Dedifferentiated amniotic fluid mesenchymal stem cell (primary cell): ENCODE data around the gene SLC38A8.

Experiments
- DNase-seq: peaks from one replicate; pipeline ENCODE4 v3.0.0-alpha.2; 2016; ENCODE audit errors: extremely low spot score

Gene SLC38A8

DNA sequence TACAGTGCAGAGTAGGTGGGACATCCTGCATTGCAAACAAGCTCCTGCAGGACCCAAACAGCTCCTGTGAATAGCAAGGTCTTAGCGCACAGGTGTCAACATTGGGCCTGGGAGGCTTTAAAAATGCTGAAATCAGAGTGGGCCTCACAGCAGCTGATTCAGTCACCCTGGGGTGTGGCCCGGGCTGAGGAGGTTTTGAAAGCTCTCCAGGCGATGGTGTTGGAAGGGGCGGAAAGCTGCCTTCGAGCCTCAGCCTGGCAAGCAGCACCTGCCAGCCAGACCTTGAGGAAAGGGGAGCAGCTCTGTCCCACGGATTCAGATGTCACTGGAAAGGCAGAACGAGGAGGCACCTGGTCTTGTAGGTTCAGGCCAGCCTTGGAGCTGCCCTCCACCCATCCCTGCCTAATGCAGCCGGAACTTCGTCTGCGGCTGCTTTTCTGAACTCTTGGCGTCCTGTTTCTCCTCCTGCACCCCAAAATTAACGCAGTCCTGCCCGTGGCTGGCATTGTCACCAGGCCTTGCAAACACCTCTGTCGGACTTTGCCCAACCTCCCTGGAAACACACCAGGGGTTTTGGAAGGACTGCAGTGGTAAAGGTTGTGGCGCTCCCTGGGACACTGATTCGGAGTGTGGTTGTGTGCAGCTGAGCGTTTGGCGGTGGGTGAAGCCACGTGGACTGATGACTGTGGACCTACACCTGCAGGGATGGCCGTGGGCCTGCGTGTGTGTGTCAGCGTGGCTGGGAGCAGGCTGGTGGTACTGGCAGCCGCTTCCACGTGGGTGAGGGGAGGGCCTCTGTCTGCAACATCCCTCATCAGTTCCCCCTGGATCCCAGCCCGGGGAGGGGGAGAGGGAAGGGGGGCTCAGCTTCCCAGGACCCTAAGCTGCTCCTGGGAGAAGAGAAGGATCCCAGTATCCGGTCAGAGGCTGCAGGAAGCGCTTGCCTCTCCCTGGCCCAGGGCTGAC, 71.1 kb downstream of the SLC38A8 start:
- no peak for DNase-seq

DNA sequence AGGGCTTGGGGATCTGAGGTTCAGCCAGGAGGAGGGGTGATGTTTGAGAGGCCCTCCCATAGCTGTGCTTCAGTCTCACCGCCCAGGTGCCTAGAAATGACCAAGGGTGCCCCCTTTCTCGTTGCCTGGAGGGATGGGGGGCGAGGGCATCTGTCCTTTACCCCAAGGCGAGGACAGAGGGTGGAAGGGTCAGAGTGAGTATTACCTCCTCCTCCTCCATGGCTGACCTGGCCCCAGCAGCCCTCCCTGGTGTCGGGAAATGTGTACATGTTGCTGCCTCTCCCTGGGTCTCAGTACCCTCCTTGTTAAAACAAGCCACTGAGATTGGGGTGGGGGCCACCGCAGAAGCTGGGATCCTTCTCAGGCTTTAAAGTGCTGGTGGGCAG, 72.2 kb downstream of the SLC38A8 start:
- no peak for DNase-seq

DNA sequence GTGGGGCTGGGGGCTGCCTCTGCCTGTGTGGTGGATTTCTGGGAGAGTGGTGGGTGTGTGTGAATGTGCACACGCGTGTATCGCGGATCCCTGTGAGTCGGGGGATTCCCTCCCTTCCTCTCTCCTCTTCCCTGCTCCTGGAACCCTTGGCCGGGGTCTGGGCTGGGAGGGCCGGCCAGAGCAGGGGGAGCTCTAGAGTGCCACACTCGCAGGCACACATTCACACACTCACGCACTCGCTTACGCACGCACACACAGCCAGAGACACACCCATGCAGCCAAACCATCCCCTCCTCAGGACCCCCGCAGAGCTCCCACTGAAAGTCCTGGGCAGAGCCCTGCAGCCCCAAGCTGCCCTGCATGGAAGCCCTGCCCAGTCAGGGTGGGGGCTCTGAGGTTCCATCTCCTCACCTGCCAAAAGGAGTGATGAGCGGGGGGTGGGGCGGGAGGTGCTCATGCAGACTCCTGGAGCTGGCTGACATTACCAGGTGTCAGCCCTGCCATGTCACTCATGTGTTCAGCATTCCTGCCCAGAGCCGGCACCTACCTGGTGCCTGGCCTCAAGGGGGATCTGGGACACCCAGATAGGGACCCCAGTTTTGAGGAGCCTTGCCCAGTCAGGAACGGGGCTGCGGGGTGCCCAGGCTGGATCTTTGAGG, 72.7 kb downstream of the SLC38A8 start:
- DNase-seq: no peak

DNA sequence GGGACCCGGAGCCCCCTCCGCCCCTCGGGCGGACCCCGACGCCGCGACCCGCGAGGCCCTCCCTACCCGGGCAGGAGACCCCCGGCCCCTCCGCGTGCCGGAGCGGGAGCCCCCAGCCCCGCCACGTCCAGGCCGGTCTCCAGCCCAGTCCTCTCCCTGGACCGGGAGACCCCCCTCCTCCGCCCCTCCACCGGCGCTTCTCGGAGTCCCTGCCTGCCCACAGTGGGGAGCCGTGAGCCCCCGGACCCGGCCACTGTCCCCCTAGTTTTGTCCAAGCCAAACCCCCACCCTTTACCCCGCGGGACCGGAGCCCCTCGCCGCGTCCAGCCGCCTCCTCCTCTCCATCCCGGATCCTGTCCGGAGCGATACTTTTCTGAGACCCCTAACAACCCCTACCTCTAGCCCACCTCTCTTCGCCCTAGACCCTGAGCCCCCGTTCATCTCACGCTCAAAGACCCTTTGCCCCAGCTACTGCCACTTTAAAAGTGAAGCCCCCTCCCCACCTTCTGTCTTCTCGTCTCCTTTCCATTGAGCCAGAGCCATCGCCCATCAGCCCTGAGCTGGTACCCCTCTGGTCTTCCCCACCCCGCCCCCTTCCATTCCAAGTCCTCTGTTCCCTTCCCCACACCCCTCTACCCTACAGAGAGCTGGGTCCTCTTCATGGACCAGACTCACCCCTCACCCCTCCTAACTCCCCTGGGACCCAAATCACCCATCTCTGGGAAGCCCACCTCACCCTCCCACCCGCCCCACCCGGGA, 73.5 kb downstream of the SLC38A8 start:
- DNase-seq: no peak

DNA sequence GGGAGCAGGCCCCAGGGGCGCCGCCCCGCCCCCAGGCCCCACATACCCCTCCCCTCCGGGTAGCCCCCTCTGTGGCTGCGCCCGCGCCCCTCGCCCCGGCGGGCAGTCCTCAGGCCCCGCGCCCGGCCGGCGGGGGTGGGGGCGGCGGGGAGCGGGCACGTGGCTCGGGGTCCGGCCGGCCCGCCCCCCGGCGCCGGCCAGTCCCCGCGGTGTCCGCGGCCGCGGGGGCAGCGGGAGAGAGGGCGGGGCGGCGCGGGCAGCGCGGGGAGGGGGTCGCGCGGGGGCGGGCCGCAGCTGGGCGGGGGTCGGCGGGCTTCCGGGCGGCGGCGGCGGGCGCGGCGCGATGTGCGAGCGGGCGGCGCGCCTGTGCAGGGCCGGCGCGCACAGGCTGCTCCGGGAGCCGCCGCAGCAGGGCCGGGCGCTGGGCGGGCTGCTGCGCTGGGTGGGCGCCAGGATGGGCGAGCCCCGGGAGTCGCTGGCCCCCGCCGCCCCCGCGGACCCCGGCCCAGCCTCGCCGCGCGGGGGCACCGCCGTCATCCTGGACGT, 74.2 kb downstream of the SLC38A8 start:
- DNase-seq: no peak

DNA sequence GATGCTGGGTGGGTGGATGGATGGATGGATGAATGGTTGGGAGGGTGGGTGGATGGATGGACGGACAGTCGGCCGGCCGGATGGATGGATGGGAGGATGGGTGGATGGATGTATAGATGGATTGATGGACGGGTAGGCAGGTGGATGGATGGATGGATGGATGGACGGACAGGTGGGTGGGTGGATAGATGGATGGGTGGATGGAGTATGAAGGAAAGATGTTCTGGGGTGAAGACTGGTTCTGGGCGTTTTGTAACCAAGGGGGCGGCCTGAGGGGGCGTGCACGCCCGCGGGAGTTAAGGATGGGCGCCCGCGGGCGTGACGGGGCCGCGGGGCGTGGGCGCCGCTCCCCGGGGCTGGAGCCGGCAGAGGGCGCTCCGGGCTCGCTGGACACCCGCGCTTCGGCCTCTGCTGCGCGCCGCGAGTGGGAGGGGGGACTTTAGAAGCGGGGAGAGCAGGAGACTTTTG, 74.7 kb downstream of the SLC38A8 start, which contains the start of gene NECAB2:
TSS of gene NECAB2 (plus strand) at position 407 of the 468 bp plus-strand sequence. CDS start 405 bp downstream, outside the sequence.
- DNase-seq: no peak

DNA sequence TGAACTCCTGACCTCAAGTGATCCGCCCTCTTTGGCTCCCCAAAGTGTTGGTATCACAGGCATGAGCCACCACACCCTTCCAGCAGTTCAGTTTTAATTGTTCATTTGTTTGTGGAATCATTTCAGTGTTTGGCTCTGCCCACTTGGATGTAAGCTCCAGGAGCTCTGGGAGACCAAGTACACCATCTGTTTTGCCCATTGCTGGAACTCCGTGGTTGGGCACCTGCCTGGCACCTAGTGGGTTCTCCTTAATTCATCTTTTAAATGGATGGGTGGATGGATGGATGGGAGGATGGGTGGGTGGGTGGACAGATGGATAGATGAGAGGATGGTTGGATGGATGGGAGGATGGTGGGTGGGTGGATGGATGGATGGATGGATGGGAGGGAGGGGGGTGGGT, 75.5 kb downstream of the SLC38A8 start:
- DNase-seq: no peak

DNA sequence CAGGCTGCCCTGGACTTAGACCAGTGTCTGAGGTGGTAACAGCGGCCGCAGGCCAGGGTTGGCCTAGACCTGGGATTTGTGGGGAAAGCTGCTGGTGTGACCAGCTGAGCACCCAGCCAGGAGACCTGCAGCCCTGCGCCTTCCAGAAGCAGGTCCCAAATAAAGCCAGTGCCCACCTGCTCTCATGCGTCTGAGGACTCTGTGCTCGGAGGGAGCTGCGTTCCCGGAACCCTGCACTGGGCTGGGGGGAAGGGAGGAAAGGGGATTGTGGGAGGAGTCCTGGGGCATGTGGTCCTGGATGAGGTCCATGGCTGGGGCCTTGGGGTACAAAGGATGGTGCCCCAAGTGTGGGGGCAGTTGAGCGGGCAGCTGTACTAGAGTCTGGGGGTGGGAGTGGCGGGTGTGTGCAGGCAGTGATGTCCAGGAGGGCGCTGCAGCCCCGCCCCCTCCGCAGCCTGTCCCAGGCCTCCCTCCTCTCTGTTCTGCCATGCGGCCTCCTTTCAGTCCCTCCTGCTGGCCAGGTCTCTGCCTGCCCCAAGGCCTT, 76.4 kb downstream of the SLC38A8 start:
- DNase-seq: no peak

DNA sequence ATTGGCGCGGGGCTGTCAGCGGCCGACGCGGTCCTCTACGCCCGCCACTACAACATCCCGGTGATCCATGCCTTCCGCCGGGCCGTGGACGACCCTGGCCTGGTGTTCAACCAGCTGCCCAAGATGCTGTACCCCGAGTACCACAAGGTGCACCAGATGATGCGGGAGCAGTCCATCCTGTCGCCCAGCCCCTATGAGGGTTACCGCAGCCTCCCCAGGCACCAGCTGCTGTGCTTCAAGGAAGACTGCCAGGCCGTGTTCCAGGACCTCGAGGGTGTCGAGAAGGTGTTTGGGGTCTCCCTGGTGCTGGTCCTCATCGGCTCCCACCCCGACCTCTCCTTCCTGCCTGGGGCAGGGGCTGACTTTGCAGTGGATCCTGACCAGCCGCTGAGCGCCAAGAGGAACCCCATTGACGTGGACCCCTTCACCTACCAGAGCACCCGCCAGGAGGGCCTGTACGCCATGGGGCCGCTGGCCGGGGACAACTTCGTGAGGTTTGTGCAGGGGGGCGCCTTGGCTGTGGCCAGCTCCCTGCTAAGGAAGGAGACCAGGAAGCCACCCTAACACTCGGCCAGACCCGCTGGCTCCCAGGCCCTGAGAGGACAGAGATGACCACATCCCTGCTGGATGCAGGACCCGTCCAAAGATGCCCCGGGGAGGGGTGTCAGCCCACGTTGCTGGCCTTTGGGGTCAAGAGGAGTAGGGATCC, 77.0 kb downstream of the SLC38A8 start:
- no peak for DNase-seq

DNA sequence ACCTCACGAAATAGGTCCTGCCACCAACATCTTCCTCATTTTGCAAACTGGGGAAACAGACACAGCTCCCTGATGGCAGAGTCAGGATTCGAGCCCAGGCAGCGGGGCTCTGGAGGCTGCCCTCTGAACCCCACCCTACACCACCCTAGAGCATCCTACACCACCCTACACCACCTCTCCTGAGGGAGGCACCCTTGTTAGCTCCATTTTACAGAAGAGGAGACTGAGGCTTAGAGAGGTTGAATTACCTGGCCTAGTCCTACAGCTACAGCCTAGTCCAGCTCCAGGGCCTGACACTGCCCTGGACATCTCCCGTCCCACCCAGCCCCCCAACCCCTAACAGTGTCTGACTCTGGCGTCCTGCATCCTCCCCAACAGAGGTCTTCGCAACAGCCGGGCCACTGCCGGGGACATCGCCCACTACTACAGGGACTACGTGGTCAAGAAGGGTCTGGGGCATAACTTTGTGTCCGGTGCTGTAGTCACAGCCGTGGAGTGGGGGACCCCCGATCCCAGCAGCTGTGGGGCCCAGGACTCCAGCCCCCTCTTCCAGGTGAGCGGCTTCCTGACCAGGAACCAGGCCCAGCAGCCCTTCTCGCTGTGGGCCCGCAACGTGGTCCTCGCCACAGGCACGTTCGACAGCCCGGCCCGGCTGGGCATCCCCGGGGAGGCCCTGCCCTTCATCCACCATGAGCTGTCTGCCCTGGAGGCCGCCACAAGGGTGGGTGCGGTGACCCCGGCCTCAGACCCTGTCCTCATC, 77.7 kb downstream of the SLC38A8 start:
- no peak for DNase-seq

DNA sequence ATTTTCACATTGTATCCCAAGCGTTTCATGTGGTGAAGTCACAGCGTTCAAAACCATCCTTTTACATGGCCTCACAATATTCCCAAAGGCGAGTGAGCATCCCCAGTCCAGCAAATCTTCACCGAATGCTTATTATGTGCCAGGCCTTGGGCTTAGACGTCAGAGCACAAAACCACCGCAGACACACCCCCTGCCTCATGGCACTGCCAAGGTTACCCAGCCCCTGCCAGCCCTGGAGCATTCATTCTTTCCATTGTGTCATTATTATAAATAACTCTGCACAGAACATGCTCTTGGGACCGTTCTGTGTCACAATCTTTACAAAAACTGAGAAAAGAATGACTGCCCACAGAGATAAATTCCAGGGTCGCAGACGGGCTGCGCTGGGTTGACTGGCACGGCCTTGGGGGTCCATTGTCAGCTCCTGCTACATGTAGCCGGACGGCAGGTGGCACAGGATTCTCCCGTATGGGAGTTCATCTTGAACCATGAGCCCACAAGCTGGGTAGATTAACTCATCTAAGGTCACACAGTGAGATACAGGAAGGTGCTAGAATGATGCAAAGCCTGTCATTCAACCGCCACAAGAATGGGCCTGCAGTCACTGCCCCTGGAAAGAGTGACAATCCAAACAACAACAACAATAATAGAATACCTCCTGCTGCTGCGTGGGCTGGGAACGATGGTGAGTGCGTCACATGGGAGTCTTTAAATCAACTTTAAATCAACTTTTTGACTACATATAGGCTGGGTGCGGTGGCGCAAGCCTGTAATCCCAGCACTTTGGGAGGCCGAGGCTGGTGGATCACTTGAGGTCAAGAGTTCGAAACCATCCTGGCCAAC, 79.1 kb downstream of the SLC38A8 start:
- no peak for DNase-seq

DNA sequence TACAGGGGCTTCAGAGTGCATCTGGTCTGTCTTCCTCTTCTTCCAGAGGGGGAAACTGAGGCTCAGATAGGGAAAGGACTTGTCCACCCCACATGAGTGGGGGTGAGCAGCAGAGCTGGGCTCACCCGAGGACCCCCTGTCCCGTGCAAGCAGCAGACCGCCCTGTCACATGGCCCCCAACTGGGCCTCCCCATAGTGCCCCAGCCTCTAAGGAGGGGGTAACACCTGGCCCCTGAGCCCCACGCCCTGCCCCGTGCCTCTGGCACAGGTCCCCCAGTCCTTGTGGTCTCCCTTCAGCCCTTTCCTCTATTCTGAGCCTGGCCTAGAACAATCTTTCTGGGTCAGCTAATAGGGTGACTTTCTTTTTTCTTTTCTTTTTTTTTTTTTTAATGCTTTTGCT, 81.0 kb downstream of the SLC38A8 start:
- DNase-seq: no peak

DNA sequence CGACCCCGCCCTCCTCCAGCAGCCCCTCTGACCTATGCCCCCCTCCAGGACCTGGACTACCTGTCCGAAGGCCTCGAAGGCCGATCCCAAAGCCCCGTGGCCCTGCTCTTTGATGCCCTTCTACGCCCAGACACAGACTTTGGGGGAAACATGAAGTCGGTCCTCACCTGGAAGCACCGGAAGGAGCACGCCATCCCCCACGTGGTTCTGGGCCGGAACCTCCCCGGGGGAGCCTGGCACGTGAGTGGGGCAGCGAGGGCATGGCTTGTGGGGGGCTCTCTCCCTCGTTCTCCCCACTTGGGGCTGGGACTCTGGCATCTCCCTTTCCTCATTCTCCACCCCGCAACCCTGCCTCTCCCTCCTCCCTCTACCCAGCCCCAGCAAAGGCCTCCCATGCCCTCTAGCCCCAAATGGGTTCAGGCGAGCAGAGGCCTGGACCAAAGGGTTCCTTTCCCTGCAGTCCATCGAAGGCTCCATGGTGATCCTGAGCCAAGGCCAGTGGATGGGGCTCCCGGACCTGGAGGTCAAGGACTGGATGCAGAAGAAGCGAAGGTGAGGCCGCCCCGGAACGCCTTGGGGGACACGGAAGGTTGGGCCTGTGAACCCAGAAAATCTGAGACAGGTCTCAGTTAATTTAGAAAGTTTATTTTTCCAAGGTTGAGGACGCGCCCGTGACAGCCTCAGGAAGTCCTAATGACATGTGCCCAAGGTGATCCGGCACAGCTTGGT, 81.9 kb downstream of the SLC38A8 start:
- DNase-seq: no peak
